Fibroblast of lung (primary cell): ENCODE measurements around the gene SLC6A12. TPM values are rescaled to one million over a fixed set of nuclear protein-coding genes. Genes with fewer than 3 reads are reported as not detected.
"Not testable (repeated sequence)": the region's sequence is repeated elsewhere in the genome, so short reads cannot be mapped to it uniquely, and the experiment has no call there.

Experiments
- DNase-seq, 2 donors: peaks; one replicate each; pipeline versions ENCODE4 v3.0.0 to v3.0.0-alpha.2; 2010; ENCODE audit warnings: low read depth in 2 of 2
- H2AFZ ChIP-seq: 2 replicates; pipeline ENCODE4 v1.5.1; 2012; ENCODE audit warnings: low read length, control low read depth, inconsistent platforms
- H3K27ac ChIP-seq: 2 replicates; pipeline ENCODE4 v1.5.1; 2011; ENCODE audit warnings: low read length, control low read depth; ENCODE audit not compliant: insufficient read depth
- H3K27me3 ChIP-seq: 2 replicates; pipeline ENCODE4 v1.5.1; 2011; ENCODE audit warnings: mild to moderate bottlenecking, low read length; ENCODE audit not compliant: control insufficient read depth, insufficient read depth
- H3K36me3 ChIP-seq: 2 replicates; pipeline ENCODE4 v1.5.1; 2011; ENCODE audit warnings: low read length; ENCODE audit not compliant: control insufficient read depth, insufficient read depth
- H3K4me1 ChIP-seq: 2 replicates; pipeline ENCODE4 v1.5.1; 2011; ENCODE audit warnings: low read length; ENCODE audit not compliant: control insufficient read depth, insufficient read depth; ENCODE audit errors: extremely low read depth
- H3K4me2 ChIP-seq: 2 replicates; pipeline ENCODE4 v1.5.1; 2011; ENCODE audit warnings: low read length, control low read depth; ENCODE audit not compliant: insufficient read depth; ENCODE audit errors: extremely low read depth
- H3K4me3 ChIP-seq, 4 experiments: fragments of 200-600 bp in 1 of 4; sonication (generic) in 1 of 4; replicated peaks in 1 of 4; 2 replicates each; pipeline ENCODE4 v1.5.1; 2011 to 2016; ENCODE audit warnings: low read length in 4 of 4, low read depth in 3 of 4, mild to moderate bottlenecking in 3 of 4, control low read depth in 2 of 4, inconsistent platforms in 1 of 4, mixed read lengths in 1 of 4; ENCODE audit not compliant: insufficient read depth in 1 of 4; ENCODE audit errors: control extremely low read depth in 1 of 4
- H3K79me2 ChIP-seq: 2 replicates; pipeline ENCODE4 v1.5.1; 2012; ENCODE audit warnings: mild to moderate bottlenecking, low read length, inconsistent platforms; ENCODE audit not compliant: control insufficient read depth, insufficient read depth
- H3K9ac ChIP-seq: 2 replicates; pipeline ENCODE4 v1.5.1; 2011; ENCODE audit warnings: mild to moderate bottlenecking, low read length, control low read depth; ENCODE audit not compliant: insufficient read depth
- H3K9me3 ChIP-seq: 2 replicates; pipeline ENCODE4 v1.5.1; 2012; ENCODE audit warnings: low read depth, low read length; ENCODE audit not compliant: control insufficient read depth, insufficient read depth
- H4K20me1 ChIP-seq: 2 replicates; pipeline ENCODE4 v1.5.1; 2011; ENCODE audit warnings: low read length; ENCODE audit not compliant: control insufficient read depth, insufficient read depth; ENCODE audit errors: extremely low read depth
- CTCF ChIP-seq, 2 donors: IDR thresholded peaks in 1 of 2; conservative IDR thresholded peaks in 1 of 2; 1 replicate in 1 of 2; 2 replicates in 1 of 2; pipeline ENCODE4 v1.5.1; 2011 to 2012; ENCODE audit warnings: low read length in 2 of 2, control low read depth in 1 of 2, inconsistent platforms in 1 of 2, low read depth in 1 of 2, mild to moderate bottlenecking in 1 of 2
- EZH2 ChIP-seq: IDR thresholded peaks from 2 replicates; pipeline ENCODE4 v1.5.1; 2012; ENCODE audit warnings: low read length, control low read depth, mild to moderate bottlenecking; ENCODE audit errors: missing control alignments
- polyA plus RNA-seq, 2 donors: library from polyadenylated mRNA; depleted of rRNA in 1 of 2; stranded (reverse) in 1 of 2; unstranded in 1 of 2; fragments of >200 nt; gene quantifications; 2 replicates each; pipeline ENCODE4 v1.2.1, GENCODE V29; 2011 to 2012; ENCODE audit warnings: missing spikeins in 1 of 2
- total RNA-seq: library from RNA; depleted of rRNA; stranded (reverse); fragments of >200 nt; gene quantifications from 2 replicates; pipeline ENCODE4 v1.2.1, GENCODE V29; 2014

The SLC6A12 gene
- total and polyA plus RNA-seq, 2 donors (not counting 1 experiment from before 2014, with no cell fraction given): not detected

GRCh38 chr12:237026-237815 is 23.3 kb upstream of the SLC6A12 start:
- Histone ChIP-seq H3K4me2 (no peak overlapping the region), H3K36me3 (no peaks in the 10 kb centered on the region), H3K4me1 (no peaks in the 10 kb centered on the region), H2AFZ (no peak overlapping the region), H3K4me3 (no peak overlapping the region), H3K79me2 (no peaks in the 10 kb centered on the region), H3K9ac (no peak overlapping the region), H3K27me3 (peaks cover 3% of the 10 kb centered on the region), H3K27ac (no peak overlapping the region), H4K20me1 (no peaks in the 10 kb centered on the region), H3K9me3 (no peaks in the 10 kb centered on the region)
- no peak for DNase-seq
- no peak for TF ChIP-seq EZH2
- TF ChIP-seq CTCF (conservative IDR thresholded peaks at IDR 0.05 in 1 of 2, IDR thresholded peaks at IDR 0.05 in 1 of 2; ENCODE audit: low read depth in 1 of 2, low read length in 2 of 2): no peak

GRCh38 chr12:236445-236844 is 22.5 kb upstream of the SLC6A12 start:
- Histone ChIP-seq H3K4me2 (no peak overlapping the region), H3K36me3 (no peaks in the 10 kb centered on the region), H3K27ac (no peak overlapping the region), H2AFZ (no peak overlapping the region), H3K9ac (no peak overlapping the region), H3K79me2 (no peaks in the 10 kb centered on the region), H3K4me1 (no peaks in the 10 kb centered on the region), H4K20me1 (no peaks in the 10 kb centered on the region), H3K9me3 (no peaks in the 10 kb centered on the region), H3K4me3 (no peak overlapping the region), H3K27me3 (peaks cover 5% of the 10 kb centered on the region)
- no peak for DNase-seq
- no peak for TF ChIP-seq CTCF (conservative IDR thresholded peaks at IDR 0.05 in 1 of 2, IDR thresholded peaks at IDR 0.05 in 1 of 2; ENCODE audit: low read depth in 1 of 2, low read length in 2 of 2)
- TF ChIP-seq EZH2: no peak

- H3K36me3 ChIP-seq, H4K20me1 ChIP-seq, H3K9me3 ChIP-seq, H3K27me3 ChIP-seq, H2AFZ ChIP-seq, H3K4me3 ChIP-seq, DNase-seq, H3K27ac ChIP-seq, H3K4me2 ChIP-seq, H3K9ac ChIP-seq, H3K79me2 ChIP-seq, H3K4me1 ChIP-seq: not testable (repeated sequence)
Observed at GRCh38 chr12:235967-236366, 22.0 kb upstream of the SLC6A12 start.
